Smooth muscle cell of the brain vasculature (primary cell): ENCODE measurements around the gene IFI44.

Source experiments
- DNase-seq: peaks from one replicate; pipeline ENCODE4 v3.0.0-alpha.2; 2012; ENCODE audit warnings: low read depth, low spot score

The IFI44 gene

DNA sequence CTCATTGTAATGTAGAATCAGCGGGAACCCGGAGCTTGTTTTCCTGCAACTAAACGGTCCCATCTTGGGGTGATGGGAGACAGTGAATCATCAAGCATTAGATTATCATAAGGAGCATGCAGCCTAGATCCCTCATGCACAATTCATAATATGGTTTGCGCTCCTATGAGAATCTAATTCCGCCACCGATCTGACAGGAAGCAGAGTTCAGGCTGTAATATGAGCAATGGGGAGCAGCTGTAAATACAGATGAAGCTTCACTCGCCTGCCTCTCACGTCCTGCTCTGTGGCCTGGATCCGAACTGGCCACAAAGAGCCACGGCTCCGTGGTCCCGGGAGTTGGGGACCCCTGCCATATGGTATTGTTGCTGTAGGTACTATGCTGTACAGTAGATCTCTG lies 1.6 kb downstream of the IFI44 start:
- DNase-seq: peak; percentile 36

DNA sequence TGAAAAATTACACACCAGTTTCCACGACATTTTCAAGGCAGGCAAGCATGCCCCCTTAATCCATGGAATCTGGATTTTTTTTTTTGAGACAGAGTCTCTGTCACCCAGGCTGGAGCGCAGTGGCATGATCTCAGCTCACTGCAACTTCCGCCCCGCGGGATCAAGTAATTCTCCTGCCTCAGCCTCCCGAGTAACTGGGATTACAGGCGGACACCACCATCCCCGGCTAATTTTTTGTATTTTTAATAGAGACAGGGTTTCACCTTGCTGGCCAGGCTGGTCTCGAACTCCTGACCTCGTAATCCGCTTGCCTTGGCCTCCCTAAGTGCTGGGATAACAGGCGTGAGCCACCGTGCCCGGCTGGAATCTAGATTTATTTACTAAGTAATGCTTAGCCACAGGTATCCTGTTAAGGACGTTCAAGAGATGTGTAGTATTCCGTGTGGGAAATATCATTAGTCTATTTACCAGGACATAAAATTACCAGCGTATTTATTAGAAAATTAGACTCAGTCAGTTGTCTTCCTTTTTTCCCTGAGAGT lies 2.5 kb downstream of the IFI44 start:
- no peak for DNase-seq

DNA sequence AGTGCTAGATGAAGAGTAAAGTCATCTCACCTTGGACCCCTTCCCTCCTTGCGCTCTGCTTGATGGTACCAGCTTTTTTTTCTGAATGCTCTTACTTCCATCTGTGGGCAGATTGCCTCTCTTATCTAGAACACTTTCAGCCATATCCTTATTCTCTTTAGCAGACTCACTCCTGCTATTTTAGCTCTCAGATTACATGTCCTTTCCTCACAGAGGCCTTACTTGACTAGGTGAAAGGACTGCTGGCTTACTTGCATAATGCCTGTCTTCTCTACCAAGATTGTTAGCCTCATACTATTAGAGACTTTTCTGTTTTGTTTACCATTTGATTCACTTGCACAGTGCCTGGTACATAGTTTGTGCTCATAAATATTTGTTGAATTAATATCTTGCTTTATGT lies 9.3 kb downstream of the IFI44 start:
- no peak for DNase-seq

DNA sequence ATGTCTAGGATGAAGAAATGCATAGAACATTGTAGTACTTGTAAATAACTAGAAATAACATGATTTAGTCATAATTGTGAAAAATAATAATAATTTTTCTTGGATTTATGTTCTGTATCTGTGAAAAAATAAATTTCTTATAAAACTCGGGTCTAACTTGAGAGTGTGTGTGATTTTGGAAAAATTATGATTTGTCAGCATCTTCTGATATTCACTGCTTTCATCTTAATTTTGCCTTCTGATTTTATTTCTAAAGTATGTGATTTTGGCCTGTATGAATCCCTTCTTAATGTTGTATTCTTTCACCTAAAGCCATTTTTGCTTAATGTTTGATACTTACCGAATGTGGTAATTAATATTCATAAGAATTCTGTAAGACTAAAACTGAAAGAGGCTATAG lies 14.3 kb downstream of the IFI44 start:
- no peak for DNase-seq

DNA sequence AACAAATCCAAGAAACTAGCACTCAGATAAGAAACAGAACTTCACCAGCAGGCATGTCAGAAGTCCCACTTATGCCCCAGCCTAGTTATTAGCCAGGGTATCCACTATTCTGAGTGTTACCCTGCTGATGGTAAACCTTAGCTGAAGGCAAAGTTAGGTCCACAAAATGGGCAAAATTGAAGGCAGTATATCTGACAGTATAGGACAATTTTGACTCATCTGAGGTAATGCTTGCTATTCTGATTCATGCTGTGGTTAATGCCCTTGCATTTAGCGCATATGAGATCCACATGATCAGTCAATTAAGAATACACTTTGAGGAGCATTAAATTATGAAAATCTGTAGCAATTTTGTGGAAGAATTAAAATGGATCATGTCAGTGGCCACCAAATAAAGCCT lies 15.1 kb downstream of the IFI44 start:
- no peak for DNase-seq

DNA sequence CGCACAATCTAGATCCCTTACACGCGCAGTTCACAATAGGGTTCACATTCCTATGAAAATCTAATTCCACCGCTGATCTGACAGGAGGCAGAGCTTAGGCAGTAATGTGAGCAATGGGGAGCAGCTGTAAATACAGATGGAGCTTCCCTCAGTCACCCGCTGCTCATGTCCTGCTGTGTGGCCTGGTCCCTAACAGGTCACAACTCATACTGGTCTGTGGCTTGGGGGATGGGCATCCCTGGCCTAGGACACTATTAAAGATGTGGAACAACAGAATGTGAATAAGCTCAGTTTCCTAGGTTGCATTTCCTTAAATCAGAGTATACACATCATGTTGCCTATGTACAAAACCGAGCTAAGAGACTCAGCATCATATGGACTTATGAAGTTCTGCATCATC lies 16.2 kb downstream of the IFI44 start:
- no peak for DNase-seq

DNA sequence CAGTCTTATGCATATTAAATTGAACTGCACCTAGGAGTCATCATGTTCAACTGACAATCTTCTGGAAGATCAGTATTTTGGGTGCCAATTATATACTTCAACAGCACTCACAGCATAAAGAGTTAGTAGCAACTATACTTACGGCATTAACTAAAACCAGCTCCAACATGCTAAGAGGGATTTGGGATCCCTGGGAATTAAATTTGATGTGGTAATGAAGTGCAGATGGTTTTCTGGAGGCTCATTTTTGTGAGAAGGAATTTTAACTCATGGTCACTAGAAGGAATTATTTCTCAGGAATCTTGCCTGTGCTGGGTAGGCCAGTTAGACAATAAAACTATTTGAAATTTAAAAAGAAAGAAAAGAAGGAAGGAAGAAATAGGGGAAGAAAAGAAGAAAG lies 18.3 kb downstream of the IFI44 start:
- DNase-seq: no peak

DNA sequence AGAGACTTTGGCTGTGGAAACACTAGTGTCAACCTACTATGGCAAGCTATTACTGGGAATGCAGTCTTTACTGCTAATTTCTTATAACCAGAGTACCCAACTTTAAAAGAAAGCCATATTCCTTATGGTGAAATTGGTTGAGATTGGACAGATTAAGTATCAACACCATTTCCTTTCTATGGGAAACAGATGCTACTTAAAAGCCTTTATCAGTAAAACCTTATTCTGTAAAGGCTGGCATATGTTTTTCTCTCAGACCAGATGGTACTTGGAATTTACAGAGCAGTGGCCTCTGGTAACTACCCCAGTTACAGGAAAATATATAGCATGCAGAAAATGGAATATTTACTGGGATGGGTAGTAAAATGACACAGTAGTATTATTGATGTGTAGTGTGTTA lies 18.8 kb downstream of the IFI44 start:
- no peak for DNase-seq

DNA sequence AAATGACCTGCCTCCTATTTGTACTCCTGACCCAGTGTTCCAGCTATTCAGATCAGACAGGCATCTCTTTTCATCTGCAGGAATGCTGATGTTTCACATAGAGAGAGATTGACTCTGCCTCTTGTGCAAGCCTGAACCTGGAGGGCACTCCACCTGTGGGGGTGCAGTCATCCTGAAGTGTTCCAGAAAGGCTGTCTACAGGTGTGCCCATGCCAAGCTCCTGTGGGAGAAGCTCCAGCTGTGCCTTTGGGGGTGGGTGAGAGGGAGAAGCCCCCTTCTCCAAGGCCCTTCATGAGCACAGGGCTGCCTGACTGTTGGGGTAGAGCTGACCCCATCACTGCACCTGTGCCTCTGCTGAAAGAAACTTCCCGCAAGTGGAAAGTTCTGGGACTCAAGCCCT lies 22.8 kb downstream of the IFI44 start:
- no peak for DNase-seq

DNA sequence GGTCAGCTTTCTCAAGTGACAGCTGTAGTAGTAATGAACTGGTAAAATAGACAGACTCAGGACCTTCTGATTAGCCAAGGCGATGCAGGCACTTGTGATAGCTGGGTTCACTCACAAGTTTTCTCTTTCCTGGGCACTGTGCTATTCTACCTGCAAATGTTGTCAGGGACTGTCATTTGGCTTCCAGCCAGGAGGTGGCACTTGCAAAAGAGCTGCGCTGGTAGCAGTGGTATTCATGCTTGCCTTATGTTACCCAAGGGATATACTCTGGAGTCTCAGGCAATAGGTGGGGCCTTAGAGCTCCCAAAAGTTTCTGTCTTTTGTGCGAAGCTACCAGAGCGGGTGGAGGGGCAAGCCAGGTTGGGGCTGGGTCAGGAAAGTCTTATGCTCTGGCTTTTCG lies 23.5 kb downstream of the IFI44 start:
- no peak for DNase-seq

DNA sequence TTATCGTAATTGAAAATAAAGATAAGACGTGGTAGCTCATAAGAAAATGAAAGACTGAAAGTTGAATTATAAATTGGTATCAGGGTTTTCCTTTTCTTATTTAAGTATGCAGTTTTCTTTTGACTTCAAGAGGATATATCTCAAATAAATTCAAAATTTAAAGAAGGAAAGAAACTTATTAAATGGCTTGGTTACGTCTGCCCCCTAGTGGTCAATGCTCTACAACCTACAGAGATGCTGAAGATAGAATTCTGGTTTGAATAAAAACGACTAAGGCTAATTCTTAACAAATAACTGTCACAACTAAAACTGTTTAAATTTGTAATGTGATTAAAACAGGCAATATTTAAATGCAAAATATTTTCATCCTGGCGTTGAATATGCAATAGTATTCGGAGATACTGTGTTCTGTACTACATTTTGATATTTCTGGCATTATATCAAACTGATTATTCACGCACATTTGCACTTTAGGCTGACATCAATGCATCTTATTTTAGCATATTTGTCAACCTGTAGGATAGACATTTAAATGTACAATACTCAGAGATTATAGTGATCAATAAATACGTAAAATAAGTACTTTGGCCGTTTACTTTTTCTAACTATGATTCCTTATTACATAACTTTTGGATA lies 26.8 kb downstream of the IFI44 start:
- DNase-seq: peak; percentile 69

DNA sequence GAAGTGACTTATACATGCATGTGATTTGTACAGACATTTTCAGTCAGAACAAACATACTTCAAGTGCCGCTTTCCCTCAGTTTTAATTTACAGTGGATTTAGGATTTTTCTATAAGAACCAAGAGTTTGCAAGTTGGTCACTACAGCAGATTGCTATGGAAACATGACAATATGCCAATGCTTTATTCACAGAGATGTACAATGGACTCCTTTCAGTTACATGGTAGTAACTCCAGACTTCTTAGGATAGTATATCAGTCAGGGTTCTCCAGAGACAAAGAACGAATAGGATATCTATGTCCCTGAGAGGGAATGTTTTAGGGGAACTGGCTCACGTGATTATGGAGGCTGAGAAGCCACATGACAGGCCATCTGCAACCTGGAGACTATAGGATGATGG lies 27.4 kb downstream of the IFI44 start:
- no peak for DNase-seq

DNA sequence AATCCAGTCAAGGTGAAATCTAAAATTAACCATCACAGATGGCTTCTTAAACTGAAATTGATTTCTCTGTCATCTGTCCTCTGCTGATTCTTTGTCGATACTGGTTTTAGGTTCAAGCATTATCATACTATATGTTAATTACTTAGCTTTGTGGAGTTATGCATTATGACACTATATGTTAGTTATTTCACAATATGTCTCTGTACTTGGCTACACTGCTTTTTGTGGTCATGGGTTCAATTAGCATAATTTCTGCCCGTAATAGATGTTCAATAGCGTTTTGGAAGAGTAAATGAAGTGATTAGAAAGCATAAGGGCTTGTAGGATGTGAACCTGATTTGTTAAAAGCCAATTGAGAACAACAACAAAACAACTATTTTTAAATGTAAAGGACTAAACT lies 28.2 kb downstream of the IFI44 start:
- no peak for DNase-seq

DNA sequence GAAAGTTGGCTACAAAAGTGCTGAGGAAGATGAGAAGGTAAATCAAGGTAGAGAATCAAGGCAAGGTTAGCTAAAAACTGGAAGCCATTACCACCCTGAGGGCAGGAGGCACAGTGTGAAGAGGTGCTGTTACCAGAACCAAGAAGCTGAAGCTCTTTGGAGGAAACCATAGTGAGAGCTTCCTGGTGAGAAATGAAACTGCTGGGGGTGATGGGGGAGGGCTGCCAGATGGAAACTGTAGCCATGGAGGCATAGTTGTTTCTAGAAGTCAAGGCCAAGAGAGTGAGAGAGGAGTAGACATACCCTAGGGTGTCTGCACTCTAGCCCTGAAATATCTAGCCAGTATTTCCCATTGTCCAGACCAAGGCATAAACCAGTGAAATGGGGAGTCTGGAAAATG lies 28.7 kb downstream of the IFI44 start:
- DNase-seq: no peak

DNA sequence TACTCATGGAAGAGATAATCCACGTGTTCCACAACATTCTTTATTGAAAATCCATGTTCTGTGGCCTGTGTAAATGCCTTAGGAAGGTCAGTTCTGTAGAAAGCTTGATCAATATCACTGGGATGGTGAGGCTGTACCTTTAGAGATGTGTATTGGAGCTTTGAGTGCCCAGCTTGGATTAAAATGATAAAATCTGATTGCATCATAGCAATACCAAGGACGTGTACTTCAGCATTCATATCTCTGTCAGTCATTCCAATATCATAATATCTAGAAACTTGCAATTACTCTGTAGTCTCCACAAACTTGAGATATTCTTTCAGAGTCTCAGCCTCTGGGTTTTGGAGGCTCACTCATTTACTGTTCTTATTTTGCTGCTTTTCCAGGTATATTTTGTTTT lies 31.6 kb downstream of the IFI44 start:
- DNase-seq: no peak

DNA sequence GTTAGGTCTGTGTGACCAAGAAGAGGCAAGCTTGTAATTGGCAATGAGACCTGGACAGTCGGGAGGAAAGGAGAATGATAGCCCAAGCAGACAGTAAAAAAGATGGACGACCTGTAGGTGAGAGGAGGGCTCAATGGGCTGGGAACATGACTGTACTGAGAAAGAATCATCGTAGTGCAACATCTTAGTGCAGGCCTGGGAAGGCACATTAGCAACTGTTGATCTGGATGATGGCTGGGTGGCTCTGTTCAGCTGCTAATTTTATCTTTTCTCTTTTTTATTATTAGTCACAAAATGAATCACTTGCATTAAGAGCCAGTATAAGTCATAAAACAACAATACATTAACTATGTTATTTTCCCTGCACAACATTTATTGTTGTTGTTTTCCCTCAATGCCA lies 32.9 kb downstream of the IFI44 start:
- DNase-seq: no peak

DNA sequence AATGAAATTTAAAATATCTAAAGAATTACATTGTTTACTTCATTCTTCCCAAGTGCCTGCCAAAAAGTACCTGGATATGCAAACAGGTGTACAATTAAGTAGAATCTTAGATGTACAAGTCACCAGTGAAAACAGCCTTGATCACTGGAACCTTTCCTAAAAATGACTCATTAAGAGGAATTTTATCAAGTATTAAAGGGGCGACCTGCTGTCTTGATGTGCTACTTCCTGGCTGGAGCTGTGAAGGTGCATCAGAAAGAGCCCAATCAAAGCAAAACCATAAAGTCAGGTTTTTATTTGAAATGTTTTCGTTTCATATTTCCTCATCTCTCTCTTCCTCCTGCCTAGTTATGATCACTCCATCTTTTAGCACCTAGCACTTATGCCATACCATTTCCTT lies 33.4 kb downstream of the IFI44 start:
- no peak for DNase-seq

DNA sequence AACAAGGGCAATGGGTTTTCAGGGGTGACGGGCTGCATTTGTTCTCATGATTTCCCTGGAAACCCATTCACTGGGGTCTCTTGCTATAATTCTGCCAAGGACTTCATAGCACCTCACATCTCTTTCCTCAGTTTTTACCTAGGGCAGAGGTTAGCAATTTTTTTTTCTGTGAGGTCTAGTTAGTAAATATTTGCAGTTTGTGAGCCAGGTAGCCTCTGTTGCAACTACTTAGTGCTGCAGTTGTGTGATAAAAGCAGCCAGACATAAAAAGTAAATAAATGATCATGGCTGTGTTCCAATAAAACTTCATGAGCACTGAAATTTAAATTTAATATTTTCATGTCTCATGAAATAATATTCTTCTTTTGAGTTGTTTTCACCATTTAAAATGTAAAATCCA lies 37.7 kb downstream of the IFI44 start:
- no peak for DNase-seq

DNA sequence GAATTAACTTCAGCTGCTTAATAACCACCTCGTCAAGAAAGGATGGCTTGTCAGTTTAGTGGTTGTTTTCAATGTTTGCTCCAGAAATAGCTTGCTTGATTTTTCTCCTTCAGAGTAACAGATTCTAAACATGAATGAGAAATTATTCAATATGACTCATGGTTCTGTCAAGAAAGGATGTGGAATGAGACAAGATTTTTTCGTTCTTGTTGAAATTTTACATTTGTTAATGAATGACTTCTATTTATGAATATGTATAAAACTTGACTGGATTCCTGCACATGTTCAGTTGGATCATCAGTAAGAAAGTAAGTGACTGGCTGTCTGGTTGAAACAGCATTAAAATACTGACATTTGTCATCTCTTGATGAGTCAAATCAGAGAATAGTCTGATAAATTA lies 38.3 kb downstream of the IFI44 start:
- no peak for DNase-seq

DNA sequence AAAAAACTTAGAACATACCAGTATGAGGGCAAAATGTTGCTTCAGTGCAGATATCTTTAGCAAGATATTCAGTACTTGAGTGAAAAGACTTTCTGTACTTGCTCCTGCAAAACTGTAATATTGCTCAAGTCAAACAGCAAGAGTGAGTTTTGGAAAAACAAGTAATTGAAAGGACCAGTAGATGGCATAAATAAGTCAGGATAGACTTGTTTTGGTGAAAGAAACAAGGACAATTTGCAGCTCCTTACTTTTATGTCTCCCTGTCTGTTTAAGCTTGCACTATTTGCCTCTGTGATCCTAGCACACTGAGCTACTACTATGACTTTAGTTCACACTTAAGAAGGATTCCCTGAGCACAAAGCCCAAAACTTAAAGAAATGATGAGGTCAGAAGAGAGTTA lies 39.1 kb downstream of the IFI44 start:
- peak; percentile 33 for DNase-seq

DNA sequence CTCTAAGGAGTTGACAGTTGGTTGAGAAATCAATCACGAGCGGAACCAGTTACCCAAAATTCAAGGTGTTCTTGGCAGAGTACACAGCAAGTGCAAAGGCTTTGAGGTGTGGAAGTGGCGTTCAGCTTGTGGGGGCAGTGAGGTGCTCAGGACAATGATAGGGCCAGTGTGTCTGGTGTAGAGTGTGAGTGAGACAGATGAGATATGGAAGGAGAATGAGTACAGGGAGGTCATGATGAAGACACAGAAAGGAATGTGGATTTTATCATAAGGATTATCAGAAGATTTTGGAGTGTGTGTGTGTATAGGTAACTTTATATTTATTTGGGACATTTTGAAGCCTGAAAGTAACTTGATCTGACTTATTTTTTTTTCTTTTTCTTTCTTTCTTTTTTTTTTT lies 40.9 kb downstream of the IFI44 start:
- no peak for DNase-seq

DNA sequence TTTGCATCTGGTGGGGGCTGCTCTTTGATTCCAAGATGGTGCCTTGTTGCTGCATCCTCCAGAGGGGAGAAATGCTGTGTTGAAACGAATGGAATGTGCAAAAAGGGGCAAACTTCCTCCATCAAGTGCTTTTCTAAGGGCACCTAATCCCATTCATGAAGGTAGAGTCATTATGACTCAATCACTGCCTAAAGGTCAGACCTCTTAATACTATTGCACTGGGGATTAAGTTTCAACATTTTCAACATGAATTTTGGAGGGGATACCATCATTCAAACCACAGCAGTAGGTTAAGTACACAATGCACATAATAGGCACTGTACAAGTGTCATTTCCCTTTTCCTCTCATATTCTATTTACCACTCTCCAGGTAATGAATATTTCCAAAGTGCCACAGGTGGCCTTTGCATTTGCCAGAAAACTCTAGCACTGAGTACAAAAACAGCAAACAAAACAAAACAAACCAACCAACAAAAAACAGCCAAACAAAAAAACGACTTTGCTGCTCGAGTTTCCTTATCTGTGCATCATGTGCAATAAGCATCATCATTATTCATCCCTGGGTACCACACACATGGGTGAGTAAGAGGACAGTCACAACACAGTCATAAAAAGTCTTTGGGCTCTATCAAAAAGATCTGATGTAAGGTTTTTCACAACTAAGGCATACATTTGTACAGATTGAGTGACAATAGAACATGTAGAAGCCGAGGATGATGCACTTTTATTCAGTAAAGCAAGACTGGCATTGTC lies 42.5 kb downstream of the IFI44 start:
- no peak for DNase-seq

DNA sequence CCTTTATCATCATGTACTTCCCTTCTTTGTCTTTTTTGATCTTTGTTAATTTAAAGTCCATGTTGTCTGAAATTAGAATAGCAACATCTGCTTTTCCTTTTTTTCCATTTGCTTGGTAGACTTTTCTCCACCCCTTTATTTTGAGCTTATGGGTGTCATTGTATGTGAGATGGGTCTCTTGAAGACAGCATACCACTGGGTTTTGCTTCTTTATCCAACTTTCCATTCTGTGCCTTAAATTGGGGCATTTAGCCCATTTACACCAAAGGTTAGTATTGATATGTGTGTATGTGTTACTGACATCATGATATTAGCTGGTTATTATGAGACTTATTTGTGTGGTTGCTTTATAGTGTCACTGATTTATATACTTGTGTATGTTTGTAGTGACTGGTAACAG lies 50.2 kb downstream of the IFI44 start:
- DNase-seq: no peak

DNA sequence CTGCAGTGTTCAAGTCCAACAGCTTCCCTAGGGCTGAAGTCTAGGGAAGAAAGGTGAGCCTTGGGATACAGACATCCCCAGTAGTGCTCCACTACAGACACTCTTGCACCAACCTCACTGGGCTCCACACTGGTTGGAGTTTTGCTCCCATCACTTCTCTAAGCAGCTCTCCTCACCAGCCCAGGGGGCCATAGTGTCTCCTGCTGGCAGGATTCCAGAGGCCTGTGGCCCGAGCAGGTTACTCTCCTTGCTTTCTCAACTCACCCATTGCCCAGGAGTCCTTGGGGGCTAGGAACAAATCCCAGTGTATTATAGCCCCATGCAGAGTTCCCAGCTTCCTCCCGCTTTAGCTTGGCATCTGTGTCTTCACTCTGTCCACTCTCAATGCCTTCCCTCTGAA lies 52.8 kb downstream of the IFI44 start:
- DNase-seq: no peak
